Activated CD4-positive, alpha-beta memory T cell treated with anti-CD3 and anti-CD28 coated beads, Interleukin-2, amount 10 ng/mL, durations not matched to agents 7 days and 5 days (primary cell): ENCODE measurements around the gene YPEL5. TPM values are rescaled to one million over a fixed set of nuclear protein-coding genes. Genes with fewer than 3 reads are reported as not detected.

Experiments used
- CTCF ChIA-PET: fragments of 350-600 bp; sonication (Branson Sonifier 250); formaldehyde crosslinking; loops from one replicate; lab custom pipeline; 2021; ENCODE audit warnings: antibody characterized with exemption, inconsistent platforms; lab: Charles Lee
- POLR2A ChIA-PET: fragments of 350-600 bp; sonication (Branson Sonifier 250); formaldehyde crosslinking; loops from one replicate; lab custom pipeline; 2021; ENCODE audit warnings: antibody characterized with exemption; lab: Charles Lee
- DNase-seq: peaks from one replicate; pipeline ENCODE4 v3.0.0-alpha.2; 2020
- H3K27ac Mint-ChIP-seq: one replicate; pipeline ENCODE4 v1.8.0; 2021; ENCODE audit warnings: mild to moderate bottlenecking, mixed read lengths
- H3K27me3 Mint-ChIP-seq: one replicate; pipeline ENCODE4 v1.8.0; 2021; ENCODE audit warnings: mixed read lengths
- H3K36me3 Mint-ChIP-seq: one replicate; pipeline ENCODE4 v1.8.0; 2021; ENCODE audit warnings: low read depth, mixed read lengths
- H3K4me1 Mint-ChIP-seq: one replicate; pipeline ENCODE4 v1.8.0; 2021; ENCODE audit warnings: mixed read lengths
- H3K4me3 Mint-ChIP-seq: one replicate; pipeline ENCODE4 v1.8.0; 2021; ENCODE audit warnings: mild to moderate bottlenecking, mixed read lengths
- H3K9me3 Mint-ChIP-seq: one replicate; pipeline ENCODE4 v1.8.0; 2021; ENCODE audit warnings: mixed read lengths
- total RNA-seq, 2 experiments: library from RNA; stranded (reverse); gene quantifications; one replicate each; pipeline ENCODE4 v1.2.3, GENCODE V29; 2021

Gene YPEL5
- total RNA-seq, 2 experiments from 2014 or later = 51.2 to 52.9 TPM

DNA sequence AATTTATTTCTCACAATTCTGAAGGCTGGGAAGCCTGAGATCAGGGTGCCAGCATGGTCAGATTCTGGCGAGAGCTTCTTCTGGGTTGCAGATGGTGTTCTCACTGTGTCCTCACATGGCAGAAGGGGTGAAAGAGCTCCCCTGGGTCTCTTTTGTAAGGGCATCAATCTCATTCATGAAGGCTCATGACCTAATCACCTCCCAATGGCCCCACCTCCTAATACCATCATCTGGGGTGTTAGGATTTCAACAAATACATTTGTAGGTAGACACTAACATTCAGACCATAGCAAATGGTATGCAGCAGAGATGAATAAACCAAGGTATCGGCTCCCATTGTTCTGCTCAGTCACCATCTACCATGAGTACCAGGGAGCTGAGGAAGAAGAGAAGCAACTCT lies 32.7 kb downstream of the YPEL5 start:
- POLR2A ChIA-PET = interaction anchor here (1.5 kb wide), 1 partner anchor 12 kb away, joined by 3 read pairs; no protein-coding TSS in a partner anchor

DNA sequence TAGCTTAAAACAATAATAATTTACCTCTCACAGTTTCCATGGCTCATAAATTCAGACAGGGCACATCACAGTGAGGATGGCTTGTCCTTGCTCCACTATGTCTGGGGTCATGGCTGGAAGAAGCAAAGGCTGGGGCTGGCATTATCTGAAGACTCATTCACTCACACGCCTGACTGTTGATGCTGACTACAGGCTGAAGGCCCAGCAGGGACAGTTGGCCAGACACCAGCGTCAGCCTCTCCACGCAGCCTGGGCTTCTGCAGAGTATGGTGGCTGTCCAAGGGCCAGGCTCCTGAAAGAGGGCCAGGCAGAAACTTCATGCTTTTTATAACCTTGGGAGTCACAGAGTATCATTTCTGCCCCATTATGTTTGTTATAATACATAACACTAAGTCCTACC lies 33.4 kb downstream of the YPEL5 start:
- Mint-ChIP-seq H3K9me3 (no peaks in the 10 kb centered on the region), H3K27me3 (peaks cover 2% of the 10 kb centered on the region), H3K27ac (no peak overlapping the region), H3K4me3 (no peak overlapping the region), H3K4me1 (no peaks in the 10 kb centered on the region), H3K36me3 (no peaks in the 10 kb centered on the region)
- POLR2A ChIA-PET = interaction anchor here (1.5 kb wide), 1 partner anchor 13 kb away, joined by 3 read pairs; no protein-coding TSS in a partner anchor
- CTCF ChIA-PET = no interaction called here
- DNase-seq = no peak

More for the DNA sequence above, 32.7 kb downstream of the YPEL5 start:
- H3K36me3 Mint-ChIP-seq = no peaks in the 10 kb centered on the region
- H3K27me3 Mint-ChIP-seq = peaks cover 2% of the 10 kb centered on the region
- no peak for DNase-seq
- H3K4me3 Mint-ChIP-seq = no peak overlapping the region
- CTCF ChIA-PET = interaction anchor here (4.0 kb wide), 1 partner anchor 15 kb away, joined by 12 read pairs; no protein-coding TSS in a partner anchor
- H3K4me1 Mint-ChIP-seq = no peaks in the 10 kb centered on the region
- H3K9me3 Mint-ChIP-seq = no peaks in the 10 kb centered on the region
- no peak overlapping the region for H3K27ac Mint-ChIP-seq

DNA sequence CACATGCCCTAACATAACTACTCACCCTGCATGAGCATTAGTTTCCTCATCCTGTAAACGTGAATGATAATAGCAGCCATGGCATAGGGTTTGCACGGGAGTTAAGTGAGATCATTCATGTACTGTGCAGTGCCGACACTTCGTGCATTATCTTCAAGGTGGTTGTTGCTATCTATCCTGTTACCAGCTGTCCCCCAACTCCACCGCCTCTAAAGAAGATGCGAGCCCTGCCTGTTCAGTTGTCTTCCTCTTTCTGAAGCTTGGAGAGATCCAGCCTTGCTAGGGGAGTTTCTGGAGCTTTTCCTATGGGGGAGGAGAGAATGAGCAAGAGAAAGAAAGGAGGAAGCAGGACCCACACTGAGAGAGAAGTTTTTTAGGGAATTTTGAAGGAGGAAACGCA lies 34.4 kb downstream of the YPEL5 start:
- Mint-ChIP-seq H3K9me3 (no peaks in the 10 kb centered on the region), H3K4me1 (no peaks in the 10 kb centered on the region), H3K36me3 (no peaks in the 10 kb centered on the region), H3K27ac (no peak overlapping the region), H3K4me3 (no peak overlapping the region), H3K27me3 (peaks cover 3% of the 10 kb centered on the region)
- ChIA-PET CTCF (interaction anchor here (1.6 to 2.1 kb wide), 2 partner anchors 17 to 530 kb away, joined by 7 to 10 read pairs; no protein-coding TSS in a partner anchor), POLR2A (no interaction called here)
- no peak for DNase-seq

DNA sequence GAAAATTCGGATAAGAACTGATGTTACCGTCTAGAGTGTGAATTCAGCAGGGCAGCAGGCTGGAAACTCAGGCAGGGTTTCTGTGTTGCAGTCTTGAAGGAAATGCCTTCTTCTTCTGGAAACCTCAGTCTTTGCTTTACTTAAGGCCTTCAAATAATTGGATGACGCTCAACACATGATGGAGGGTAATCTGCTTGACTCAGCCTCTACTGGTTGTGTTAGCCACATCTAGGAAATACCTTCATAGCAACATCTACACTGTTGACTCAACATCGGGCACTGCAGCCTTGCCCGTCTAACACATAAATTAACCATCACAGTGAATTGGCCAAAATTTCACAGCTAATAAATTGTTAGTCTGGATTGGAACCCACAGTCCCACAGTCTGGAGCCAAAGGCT lies 37.2 kb downstream of the YPEL5 start:
- no peak overlapping the region for H3K4me3 Mint-ChIP-seq
- no peak overlapping the region for H3K27ac Mint-ChIP-seq
- DNase-seq = no peak
- H3K27me3 Mint-ChIP-seq = peaks cover 4% of the 10 kb centered on the region
- ChIA-PET POLR2A (no interaction called here), CTCF (interaction anchor here (1.0 kb wide), 2 partner anchors 19 to 527 kb away, joined by 3 to 4 read pairs; no protein-coding TSS in a partner anchor)
- peaks cover 5% of the 10 kb centered on the region for H3K4me1 Mint-ChIP-seq
- no peaks in the 10 kb centered on the region for H3K9me3 Mint-ChIP-seq
- H3K36me3 Mint-ChIP-seq = no peaks in the 10 kb centered on the region

DNA sequence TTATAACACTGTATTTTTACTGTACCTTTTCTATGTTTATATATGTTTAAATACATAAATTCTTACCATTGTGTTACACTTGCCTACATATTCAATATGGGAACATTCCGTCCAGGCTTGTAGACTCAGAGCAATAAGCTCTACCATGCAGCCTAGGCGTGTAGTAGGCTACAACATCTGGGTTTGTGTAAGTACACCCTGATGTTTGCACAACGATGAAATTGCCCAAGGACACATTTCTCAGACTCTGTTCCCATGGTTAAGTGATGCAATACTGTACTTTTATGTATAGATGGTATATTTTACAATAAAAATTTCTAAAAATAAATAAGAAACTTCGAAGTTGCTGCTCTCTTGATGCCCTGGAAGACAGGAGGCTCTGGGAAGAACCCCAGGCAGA lies 38.4 kb downstream of the YPEL5 start:
- CTCF ChIA-PET = interaction anchor here (1.0 kb wide), 2 partner anchors 20 to 526 kb away, joined by 3 to 4 read pairs; no protein-coding TSS in a partner anchor

DNA sequence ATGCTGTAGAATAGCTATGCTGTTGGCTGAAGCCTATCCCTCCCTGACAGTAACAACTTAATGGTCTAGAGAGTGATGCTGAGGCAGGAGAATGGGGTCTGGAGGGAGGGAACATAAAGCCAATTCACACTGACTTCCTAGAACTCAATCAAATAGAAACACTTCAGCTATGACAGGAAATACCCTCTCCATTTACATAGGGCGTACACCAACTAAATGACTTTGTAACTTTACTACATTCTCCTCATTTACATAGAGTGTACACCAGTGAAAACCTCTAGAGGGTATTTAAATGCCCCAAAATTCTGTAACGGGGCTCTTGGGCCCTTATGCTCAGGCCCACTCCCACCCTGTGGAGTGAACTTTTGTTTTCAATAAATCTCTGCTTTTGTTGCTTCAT lies 41.5 kb downstream of the YPEL5 start:
- POLR2A ChIA-PET = no interaction called here
- CTCF ChIA-PET = interaction anchor here (1.3 to 2.4 kb wide), 2 partner anchors 24 to 524 kb away, joined by 7 to 11 read pairs; no protein-coding TSS in a partner anchor
- no peaks in the 10 kb centered on the region for H3K36me3 Mint-ChIP-seq
- no peak overlapping the region for H3K27ac Mint-ChIP-seq
- peaks cover 5% of the 10 kb centered on the region for H3K4me1 Mint-ChIP-seq
- no peaks in the 10 kb centered on the region for H3K9me3 Mint-ChIP-seq
- peaks cover 4% of the 10 kb centered on the region for H3K27me3 Mint-ChIP-seq
- no peak for DNase-seq
- no peak overlapping the region for H3K4me3 Mint-ChIP-seq

More for the DNA sequence above, 38.4 kb downstream of the YPEL5 start:
- H3K36me3 Mint-ChIP-seq = no peaks in the 10 kb centered on the region
- DNase-seq = no peak
- H3K27ac Mint-ChIP-seq = no peak overlapping the region
- peaks cover 5% of the 10 kb centered on the region for H3K4me1 Mint-ChIP-seq
- H3K4me3 Mint-ChIP-seq = no peak overlapping the region
- POLR2A ChIA-PET = no interaction called here
- H3K27me3 Mint-ChIP-seq = peaks cover 4% of the 10 kb centered on the region
- H3K9me3 Mint-ChIP-seq = no peaks in the 10 kb centered on the region

DNA sequence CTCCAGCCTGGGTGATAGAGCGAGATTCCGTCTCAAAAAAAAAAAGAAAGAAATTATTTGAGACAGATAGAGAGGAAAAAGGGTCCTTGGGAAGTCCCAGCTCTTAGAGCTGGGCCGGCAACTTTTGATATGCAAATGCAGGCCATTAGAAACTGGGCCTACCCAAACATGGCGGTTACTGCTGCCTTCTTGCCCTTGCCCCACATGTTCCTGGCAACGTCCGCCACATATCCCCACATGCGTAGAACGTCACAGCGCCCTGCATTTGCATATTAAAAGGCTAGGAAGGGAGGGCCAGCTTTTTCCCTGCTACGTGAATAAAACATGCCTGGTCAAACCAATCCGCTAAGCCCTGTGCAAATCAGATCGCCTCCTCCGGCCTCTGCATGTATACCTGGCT lies 43.8 kb downstream of the YPEL5 start:
- Mint-ChIP-seq H3K36me3 (no peaks in the 10 kb centered on the region), H3K27ac (no peak overlapping the region), H3K4me1 (peaks cover 5% of the 10 kb centered on the region), H3K27me3 (peaks cover 2% of the 10 kb centered on the region), H3K4me3 (no peak overlapping the region), H3K9me3 (no peaks in the 10 kb centered on the region)
- DNase-seq = no peak
- ChIA-PET CTCF (no interaction called here), POLR2A (no interaction called here)

DNA sequence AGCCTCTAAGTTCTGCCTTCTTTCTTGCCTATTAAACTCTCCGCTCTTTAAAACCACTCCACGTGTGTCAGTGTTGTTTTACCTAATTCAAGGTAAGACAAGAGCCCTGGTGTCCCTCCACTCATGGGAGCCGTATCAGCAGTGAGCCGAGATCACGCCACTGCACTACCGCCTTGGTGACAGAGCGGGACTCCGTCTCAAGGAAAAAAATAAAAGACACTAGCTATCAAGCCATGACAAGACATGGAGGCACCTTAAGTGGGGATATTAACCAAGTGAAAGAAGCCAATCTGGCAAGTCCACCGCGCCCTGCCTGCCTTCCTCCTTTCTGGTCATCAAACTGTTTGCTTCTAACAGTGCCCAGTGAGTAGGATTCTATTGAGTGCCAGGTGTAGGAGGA lies 44.3 kb downstream of the YPEL5 start:
- ChIA-PET POLR2A (no interaction called here), CTCF (interaction anchor here (1.4 kb wide), 1 partner anchor 17 kb away, joined by 5 read pairs; no protein-coding TSS in a partner anchor)
- Mint-ChIP-seq H3K36me3 (no peaks in the 10 kb centered on the region), H3K4me3 (no peak overlapping the region), H3K4me1 (peaks cover 5% of the 10 kb centered on the region), H3K27me3 (peaks cover 2% of the 10 kb centered on the region), H3K27ac (no peak overlapping the region), H3K9me3 (no peaks in the 10 kb centered on the region)
- no peak for DNase-seq

DNA sequence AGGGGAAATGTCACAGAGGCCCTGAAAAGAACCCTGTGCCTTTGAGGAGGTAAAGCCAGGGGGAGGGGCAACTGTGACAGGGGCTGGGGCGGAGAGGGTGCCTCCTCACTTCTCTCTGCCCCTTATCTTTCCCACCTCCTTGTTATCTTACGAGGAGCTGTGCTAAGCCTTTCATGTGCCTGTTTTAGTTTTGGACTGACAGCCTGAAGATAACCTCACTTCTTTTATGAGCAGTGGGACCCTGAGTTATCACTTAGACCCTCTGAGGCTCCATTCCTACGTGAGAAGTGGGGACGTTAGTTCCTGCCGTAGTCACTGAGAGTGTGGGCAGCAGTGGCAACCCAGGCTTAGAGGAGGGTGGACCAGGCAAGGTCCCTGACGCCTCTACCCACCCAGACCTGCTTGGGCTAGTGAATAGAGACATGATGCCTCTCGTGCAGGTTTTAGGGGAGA lies 45.0 kb downstream of the YPEL5 start:
- CTCF ChIA-PET = interaction anchor here (1.4 kb wide), 1 partner anchor 16 kb away, joined by 5 read pairs; no protein-coding TSS in a partner anchor
- H3K27ac Mint-ChIP-seq = no peak overlapping the region
- H3K9me3 Mint-ChIP-seq = no peaks in the 10 kb centered on the region
- peaks cover 5% of the 10 kb centered on the region for H3K4me1 Mint-ChIP-seq
- no peak for DNase-seq
- POLR2A ChIA-PET = no interaction called here
- H3K36me3 Mint-ChIP-seq = no peaks in the 10 kb centered on the region
- H3K4me3 Mint-ChIP-seq = no peak overlapping the region
- H3K27me3 Mint-ChIP-seq = no peaks in the 10 kb centered on the region

DNA sequence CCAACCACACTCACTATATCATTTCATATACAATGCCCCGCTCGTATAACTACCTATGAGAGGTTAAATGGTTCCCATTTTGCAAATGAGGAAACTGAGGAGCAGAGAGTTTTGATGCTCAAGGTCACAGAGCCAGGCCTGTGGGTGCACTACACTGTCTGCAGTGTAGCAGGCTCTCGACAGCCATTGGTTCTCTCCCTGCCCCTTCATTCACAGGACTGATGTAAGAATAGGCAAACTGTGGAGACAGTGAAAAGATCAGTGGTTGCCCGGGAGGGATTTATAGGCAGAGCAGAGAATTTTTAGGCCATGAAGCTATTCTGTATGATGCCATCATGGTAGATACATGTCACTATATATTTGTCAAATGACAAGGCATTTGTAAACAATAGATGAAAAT lies 45.5 kb downstream of the YPEL5 start:
- Mint-ChIP-seq H3K27me3 (no peaks in the 10 kb centered on the region), H3K36me3 (no peaks in the 10 kb centered on the region), H3K4me1 (peaks cover 5% of the 10 kb centered on the region), H3K9me3 (no peaks in the 10 kb centered on the region), H3K27ac (no peak overlapping the region), H3K4me3 (no peak overlapping the region)
- CTCF ChIA-PET = interaction anchor here (1.4 kb wide), 1 partner anchor 16 kb away, joined by 5 read pairs; no protein-coding TSS in a partner anchor
- POLR2A ChIA-PET = no interaction called here
- no peak for DNase-seq

DNA sequence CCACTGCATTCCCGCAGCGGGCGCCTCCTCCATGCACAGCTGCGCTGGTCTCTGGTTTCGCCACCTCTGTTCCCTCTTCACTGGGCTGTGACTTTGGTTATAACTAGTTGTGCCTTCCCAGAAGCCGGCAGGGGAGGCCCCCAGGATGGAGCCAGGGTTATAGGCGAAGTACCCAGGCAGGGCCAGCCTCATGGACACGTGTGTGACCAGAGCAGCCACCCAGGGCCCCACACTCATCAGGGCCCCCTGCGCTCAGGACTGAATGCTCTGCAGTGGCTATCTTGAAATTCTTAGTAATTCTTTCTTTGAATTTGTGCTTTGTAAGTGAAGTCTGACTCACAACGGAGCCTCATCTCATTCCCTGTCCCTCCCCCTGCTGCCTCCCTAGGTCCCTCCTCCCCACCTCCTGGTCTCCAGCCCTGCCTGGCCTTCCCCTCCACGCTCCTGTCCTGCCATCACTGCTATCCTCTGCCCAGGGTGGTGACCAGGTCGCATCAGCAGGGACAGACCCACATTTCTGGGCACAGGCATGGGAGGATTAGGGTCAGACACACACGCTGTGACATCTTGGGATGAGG lies 46.4 kb downstream of the YPEL5 start:
- Mint-ChIP-seq H3K9me3 (no peaks in the 10 kb centered on the region), H3K36me3 (no peaks in the 10 kb centered on the region), H3K27ac (no peak overlapping the region), H3K27me3 (no peaks in the 10 kb centered on the region), H3K4me3 (no peak overlapping the region), H3K4me1 (peaks cover 3% of the 10 kb centered on the region)
- POLR2A ChIA-PET = no interaction called here
- DNase-seq = no peak
- CTCF ChIA-PET = interaction anchor here (0.7 kb wide), 1 partner anchor 518 kb away, joined by 5 read pairs; no protein-coding TSS in a partner anchor

DNA sequence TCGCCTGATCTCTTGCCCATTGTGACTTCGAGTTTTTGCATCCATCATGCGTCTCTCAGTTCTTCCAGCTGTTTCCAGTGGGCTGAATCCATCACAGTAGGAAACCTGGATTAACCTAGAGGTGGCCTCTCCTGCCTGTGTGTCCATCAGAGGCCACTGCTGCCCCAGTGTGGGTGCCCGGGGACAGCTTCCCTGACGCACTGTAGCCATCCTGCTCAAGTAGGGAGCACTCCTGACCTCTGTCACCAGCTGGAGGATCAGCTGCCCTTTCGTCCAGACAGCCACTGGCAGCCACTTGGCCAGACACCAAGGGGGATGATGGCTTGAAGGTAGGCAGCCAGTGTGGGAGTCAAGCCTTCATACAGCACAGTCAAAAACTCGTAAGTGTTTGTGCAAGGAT lies 47.6 kb downstream of the YPEL5 start:
- POLR2A ChIA-PET = no interaction called here
- Mint-ChIP-seq H3K9me3 (no peaks in the 10 kb centered on the region), H3K27me3 (no peaks in the 10 kb centered on the region), H3K4me1 (no peaks in the 10 kb centered on the region), H3K27ac (no peak overlapping the region), H3K4me3 (no peak overlapping the region), H3K36me3 (no peaks in the 10 kb centered on the region)
- CTCF ChIA-PET = interaction anchor here (0.7 kb wide), 1 partner anchor 29 kb away, joined by 3 read pairs; no protein-coding TSS in a partner anchor
- DNase-seq = no peak

DNA sequence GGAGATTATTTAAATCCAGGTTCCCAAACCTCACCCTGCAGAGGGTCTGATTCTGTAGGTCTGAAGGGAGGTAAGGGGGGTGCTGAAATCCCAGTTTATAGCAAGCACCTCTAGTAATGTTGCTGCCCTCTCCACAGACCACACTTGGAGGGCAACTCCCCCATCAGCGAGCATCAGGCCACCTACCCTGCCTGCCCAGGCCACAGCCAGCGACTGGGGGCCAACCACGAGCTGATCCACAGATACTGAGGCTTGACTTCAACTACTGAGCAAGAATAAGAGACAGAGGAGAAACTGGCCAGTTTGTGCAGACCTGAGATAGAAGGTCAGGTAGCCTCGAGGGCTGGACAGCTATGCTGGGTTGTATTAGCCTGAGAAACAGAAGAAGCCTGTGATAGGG lies 48.2 kb downstream of the YPEL5 start:
- no peak overlapping the region for H3K4me3 Mint-ChIP-seq
- ChIA-PET POLR2A (no interaction called here), CTCF (interaction anchor here (0.7 kb wide), 1 partner anchor 30 kb away, joined by 3 read pairs; no protein-coding TSS in a partner anchor)
- no peak overlapping the region for H3K27ac Mint-ChIP-seq
- DNase-seq = no peak
- H3K36me3 Mint-ChIP-seq = no peaks in the 10 kb centered on the region
- no peaks in the 10 kb centered on the region for H3K4me1 Mint-ChIP-seq
- no peaks in the 10 kb centered on the region for H3K9me3 Mint-ChIP-seq
- H3K27me3 Mint-ChIP-seq = no peaks in the 10 kb centered on the region
